ENCODE results near the gene HNRNPU. TPM values are rescaled to one million over a fixed set of nuclear protein-coding genes. Genes with fewer than 3 reads are reported as not detected.

Gene HNRNPU
- total and polyA plus RNA-seq, 2 of the 13 experiments (the other 11 are each of a cell fraction or from before 2014, with no cell fraction given) = 101 to 508 TPM

DNA sequence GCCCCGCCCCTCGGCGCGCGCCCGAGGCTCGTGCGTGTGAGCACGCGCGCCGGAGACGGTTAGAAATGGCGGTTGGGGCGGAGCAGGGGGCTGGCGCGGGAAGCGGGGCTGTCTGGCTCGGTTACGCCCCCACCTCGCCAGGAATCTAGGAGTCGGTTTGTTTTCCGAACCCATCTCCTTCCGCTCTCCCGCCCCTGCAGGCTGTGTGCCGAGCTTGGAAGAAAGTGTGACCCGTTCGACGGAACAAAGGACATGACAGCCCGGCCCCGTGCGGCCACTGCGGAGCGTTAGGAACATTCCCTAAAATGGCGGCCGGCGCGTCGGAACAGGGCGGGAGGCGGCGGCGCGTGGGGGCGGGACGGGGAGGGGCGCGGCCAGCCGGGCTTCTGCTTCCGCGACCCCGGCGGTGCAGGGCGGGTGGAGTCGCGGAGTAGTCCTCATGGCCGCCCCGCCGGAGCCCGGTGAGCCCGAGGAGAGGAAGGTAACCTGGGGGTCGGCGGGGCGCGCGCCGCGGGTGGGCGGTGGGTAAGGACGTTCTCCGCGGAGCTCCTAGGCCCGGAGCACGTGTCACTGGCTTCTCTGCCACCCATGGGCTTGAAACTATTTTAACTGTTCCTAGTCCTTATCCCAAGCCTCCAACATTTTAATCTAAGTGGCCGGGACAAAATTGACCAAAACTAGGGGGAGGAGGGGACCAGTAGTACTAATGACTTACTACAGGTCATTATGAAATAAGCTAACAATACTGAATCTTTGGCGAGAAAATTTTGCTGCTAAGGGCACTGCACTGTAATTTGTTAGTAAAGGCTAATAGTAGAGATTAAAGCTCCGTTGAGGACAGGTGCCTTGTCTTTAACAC lies 28.8 kb downstream of the HNRNPU start, which contains the start of gene COX20 (continued):
- TF ChIP-seq, protein P1, sequence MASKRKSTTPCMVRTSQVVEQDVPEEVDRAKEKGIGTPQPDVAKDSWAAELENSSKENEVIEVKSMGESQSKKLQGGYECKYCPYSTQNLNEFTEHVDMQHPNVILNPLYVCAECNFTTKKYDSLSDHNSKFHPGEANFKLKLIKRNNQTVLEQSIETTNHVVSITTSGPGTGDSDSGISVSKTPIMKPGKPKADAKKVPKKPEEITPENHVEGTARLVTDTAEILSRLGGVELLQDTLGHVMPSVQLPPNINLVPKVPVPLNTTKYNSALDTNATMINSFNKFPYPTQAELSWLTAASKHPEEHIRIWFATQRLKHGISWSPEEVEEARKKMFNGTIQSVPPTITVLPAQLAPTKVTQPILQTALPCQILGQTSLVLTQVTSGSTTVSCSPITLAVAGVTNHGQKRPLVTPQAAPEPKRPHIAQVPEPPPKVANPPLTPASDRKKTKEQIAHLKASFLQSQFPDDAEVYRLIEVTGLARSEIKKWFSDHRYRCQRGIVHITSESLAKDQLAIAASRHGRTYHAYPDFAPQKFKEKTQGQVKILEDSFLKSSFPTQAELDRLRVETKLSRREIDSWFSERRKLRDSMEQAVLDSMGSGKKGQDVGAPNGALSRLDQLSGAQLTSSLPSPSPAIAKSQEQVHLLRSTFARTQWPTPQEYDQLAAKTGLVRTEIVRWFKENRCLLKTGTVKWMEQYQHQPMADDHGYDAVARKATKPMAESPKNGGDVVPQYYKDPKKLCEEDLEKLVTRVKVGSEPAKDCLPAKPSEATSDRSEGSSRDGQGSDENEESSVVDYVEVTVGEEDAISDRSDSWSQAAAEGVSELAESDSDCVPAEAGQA (IDR thresholded peaks at IDR 0.05; ENCODE audit: low read depth) = peak; percentile 81
- TF ChIP-seq, protein P1 (CRISPR knock-in tag; IDR thresholded peaks at IDR 0.05; ENCODE audit: borderline replicate concordance) = peak; percentile 16; the same call in 1 of the 2 replicates
- TF ChIP-seq, protein P2, sequence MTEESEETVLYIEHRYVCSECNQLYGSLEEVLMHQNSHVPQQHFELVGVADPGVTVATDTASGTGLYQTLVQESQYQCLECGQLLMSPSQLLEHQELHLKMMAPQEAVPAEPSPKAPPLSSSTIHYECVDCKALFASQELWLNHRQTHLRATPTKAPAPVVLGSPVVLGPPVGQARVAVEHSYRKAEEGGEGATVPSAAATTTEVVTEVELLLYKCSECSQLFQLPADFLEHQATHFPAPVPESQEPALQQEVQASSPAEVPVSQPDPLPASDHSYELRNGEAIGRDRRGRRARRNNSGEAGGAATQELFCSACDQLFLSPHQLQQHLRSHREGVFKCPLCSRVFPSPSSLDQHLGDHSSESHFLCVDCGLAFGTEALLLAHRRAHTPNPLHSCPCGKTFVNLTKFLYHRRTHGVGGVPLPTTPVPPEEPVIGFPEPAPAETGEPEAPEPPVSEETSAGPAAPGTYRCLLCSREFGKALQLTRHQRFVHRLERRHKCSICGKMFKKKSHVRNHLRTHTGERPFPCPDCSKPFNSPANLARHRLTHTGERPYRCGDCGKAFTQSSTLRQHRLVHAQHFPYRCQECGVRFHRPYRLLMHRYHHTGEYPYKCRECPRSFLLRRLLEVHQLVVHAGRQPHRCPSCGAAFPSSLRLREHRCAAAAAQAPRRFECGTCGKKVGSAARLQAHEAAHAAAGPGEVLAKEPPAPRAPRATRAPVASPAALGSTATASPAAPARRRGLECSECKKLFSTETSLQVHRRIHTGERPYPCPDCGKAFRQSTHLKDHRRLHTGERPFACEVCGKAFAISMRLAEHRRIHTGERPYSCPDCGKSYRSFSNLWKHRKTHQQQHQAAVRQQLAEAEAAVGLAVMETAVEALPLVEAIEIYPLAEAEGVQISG (CRISPR knock-in tag; IDR thresholded peaks at IDR 0.05) = peak; percentile 76; the same call in 1 of the 2 replicates
- TF ChIP-seq, protein P3, sequence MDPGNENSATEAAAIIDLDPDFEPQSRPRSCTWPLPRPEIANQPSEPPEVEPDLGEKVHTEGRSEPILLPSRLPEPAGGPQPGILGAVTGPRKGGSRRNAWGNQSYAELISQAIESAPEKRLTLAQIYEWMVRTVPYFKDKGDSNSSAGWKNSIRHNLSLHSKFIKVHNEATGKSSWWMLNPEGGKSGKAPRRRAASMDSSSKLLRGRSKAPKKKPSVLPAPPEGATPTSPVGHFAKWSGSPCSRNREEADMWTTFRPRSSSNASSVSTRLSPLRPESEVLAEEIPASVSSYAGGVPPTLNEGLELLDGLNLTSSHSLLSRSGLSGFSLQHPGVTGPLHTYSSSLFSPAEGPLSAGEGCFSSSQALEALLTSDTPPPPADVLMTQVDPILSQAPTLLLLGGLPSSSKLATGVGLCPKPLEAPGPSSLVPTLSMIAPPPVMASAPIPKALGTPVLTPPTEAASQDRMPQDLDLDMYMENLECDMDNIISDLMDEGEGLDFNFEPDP (CRISPR knock-in tag; conservative IDR thresholded peaks at IDR 0.05) = 0 out of 2 replicates have a peak, but pooled peaks have one; percentile 72
- TF ChIP-seq NRL (CRISPR knock-in tag; IDR thresholded peaks at IDR 0.05; ENCODE audit: borderline replicate concordance) (0 out of 2 replicates have a peak, but pooled peaks have one; percentile 20), RORA (CRISPR knock-in tag; IDR thresholded peaks at IDR 0.05) (no peak), HNRNPLL (IDR thresholded peaks at IDR 0.05; ENCODE audit: low read depth, low read length, poor library complexity, severe bottlenecking) (peak; percentile 77), SAP130 (CRISPR knock-in tag; IDR thresholded peaks at IDR 0.05; ENCODE audit: low read depth) (peak; percentile 72; the same call in 1 of the 2 replicates), FOXA1 (IDR thresholded peaks at IDR 0.05) (no peak), FOXA1 (CRISPR knock-in tag; IDR thresholded peaks at IDR 0.05) (0 out of 2 replicates have a peak, but pooled peaks have one; percentile 10), ZNF776 (CRISPR knock-in tag; IDR thresholded peaks at IDR 0.05) (peak; percentile 61; the same call in 1 of the 2 replicates), THAP11 (CRISPR knock-in tag; IDR thresholded peaks at IDR 0.05) (peak; percentile 78), GTF3A (CRISPR knock-in tag; conservative IDR thresholded peaks at IDR 0.05) (no peak), ZNF543 (CRISPR knock-in tag; IDR thresholded peaks at IDR 0.05) (0 out of 2 replicates have a peak, but pooled peaks have one; percentile 5), ZNF614 (CRISPR knock-in tag; IDR thresholded peaks at IDR 0.05; ENCODE audit: borderline replicate concordance) (peak; percentile 77), SP140L (CRISPR knock-in tag; IDR thresholded peaks at IDR 0.05; ENCODE audit: borderline replicate concordance) (no peak)
- TF ChIP-seq, protein P4, sequence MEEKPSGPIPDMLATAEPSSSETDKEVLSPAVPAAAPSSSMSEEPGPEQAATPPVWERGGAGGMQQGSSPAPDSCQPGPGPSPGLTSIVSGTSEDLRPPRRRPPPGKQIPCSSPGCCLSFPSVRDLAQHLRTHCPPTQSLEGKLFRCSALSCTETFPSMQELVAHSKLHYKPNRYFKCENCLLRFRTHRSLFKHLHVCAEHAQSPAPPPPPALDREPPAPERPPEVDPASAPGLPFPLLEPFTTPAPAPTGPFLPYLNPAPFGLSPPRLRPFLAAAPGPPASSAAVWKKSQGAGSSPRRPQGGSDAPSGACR (CRISPR knock-in tag; IDR thresholded peaks at IDR 0.05) = no peak; the same call in none of the 2 replicates

Measured in HepG2 (cell line).